Measurements from ENCODE around the gene EPHA2.

The EPHA2 gene

DNA sequence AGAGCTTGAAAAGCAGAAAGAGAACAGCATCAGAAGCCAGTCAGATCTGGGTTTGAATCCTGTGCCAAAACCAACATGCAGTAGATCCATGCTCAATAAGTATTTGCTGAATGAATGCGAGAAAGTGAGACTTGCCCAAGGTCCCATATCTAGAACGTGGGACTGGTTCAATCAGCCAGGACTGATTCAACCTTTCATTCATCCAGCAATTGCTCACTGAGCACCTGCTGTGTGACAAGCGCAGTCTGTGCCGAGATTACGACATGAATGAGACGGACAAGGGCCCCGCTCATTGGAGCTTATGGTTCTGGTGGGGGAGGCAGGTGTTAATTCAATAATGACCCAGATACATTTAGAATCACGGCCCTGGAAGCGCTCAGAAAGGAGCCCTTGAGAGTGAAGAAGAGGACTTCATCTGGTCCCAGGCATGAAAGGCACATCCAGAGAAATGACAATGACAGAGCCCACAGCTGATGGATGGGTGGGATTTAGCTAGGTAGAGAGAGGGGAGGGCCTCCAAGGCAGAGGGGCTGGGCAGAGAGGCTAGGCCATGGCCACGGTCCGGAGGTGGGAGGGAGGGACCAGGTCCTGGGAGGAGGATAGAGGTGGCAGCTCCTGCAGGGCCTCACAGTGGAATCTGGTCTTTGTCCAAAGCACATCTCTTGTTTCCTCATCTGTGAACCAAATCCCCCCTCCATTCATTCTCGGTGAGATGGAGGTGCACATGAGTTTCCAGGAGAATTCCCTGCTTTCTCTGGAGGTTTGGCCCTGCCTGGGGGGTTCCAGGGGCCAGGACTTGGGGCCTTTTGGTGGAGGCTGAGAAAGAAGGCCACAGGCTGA, 78.2 kb downstream of the EPHA2 start:
- Histone ChIP-seq H3K27ac (ENCODE audit: low read depth, low read length) (no peak overlapping the region), H3K4me1 (ENCODE audit: control insufficient read depth, insufficient read depth, low read length) (peaks cover 4% of the 10 kb centered on the region), H3K9ac (ENCODE audit: low read length) (no peak overlapping the region), H3K4me3 (ENCODE audit: low read length) (no peak overlapping the region), H3K36me3 (ENCODE audit: control insufficient read depth, insufficient read depth, low read length) (no peaks in the 10 kb centered on the region), H3K27me3 (ENCODE audit: control insufficient read depth, insufficient read depth, low read length) (peaks cover 5% of the 10 kb centered on the region)

- H3K27ac ChIP-seq (ENCODE audit: low read depth, low read length), result no peak overlapping the region
- H3K4me3 ChIP-seq (ENCODE audit: low read length), result no peak overlapping the region
- no peak overlapping the region for H3K9ac ChIP-seq (ENCODE audit: low read length)
- no peaks in the 10 kb centered on the region for H3K36me3 ChIP-seq (ENCODE audit: control insufficient read depth, insufficient read depth, low read length)
- peaks cover 5% of the 10 kb centered on the region for H3K27me3 ChIP-seq (ENCODE audit: control insufficient read depth, insufficient read depth, low read length)
- H3K4me1 ChIP-seq (ENCODE audit: control insufficient read depth, insufficient read depth, low read length), result peaks cover 4% of the 10 kb centered on the region
Observed at GRCh38 chr1:16076865-16077238, 79.0 kb downstream of the EPHA2 start.

DNA sequence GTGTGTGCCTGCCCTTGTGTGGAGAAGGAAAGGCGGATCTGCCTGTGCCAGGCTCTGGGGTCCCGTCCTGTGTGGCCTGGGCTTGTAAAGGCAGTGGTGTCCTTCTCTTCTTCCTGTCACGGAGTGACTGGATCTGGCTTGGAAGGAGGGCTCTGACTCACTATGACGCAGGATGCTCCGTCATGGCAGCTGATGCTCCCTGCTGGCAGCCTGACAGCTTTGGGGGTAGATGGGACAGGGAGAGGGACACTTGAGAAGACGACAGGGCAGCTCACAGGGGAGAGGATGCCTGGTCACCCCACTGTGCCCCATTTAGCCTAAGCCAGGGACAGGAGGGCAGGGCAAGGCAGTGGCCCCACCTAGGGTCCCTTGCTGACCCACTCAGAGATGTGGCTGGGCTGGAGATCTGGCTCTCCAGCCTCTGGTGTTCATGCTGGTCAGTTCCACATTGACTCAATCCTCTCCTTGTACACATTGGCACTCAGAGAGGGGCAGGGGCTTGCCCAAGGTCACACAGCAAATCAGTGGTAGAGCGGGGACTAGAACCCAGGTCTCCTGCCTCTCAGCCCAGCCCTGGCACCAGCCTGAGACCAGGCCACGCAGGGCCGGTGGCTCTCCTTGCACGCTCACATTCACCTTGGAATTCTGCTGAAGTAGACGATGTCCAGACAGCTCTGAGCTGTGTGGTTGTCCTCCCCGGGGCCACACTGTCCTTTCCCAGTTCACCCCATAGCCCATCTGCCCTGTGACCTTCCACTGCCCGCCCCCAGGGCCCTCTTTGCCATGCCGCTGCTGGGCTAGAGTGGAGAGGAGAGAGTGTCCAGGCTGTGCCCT, 79.6 kb downstream of the EPHA2 start:
- H3K4me1 ChIP-seq (ENCODE audit: control insufficient read depth, insufficient read depth, low read length), result peaks cover 4% of the 10 kb centered on the region
- no peak overlapping the region for H3K27ac ChIP-seq (ENCODE audit: low read depth, low read length)
- no peak overlapping the region for H3K9ac ChIP-seq (ENCODE audit: low read length)
- H3K36me3 ChIP-seq (ENCODE audit: control insufficient read depth, insufficient read depth, low read length), result no peaks in the 10 kb centered on the region
- H3K27me3 ChIP-seq (ENCODE audit: control insufficient read depth, insufficient read depth, low read length), result peaks cover 5% of the 10 kb centered on the region
- no peak overlapping the region for H3K4me3 ChIP-seq (ENCODE audit: low read length)

DNA sequence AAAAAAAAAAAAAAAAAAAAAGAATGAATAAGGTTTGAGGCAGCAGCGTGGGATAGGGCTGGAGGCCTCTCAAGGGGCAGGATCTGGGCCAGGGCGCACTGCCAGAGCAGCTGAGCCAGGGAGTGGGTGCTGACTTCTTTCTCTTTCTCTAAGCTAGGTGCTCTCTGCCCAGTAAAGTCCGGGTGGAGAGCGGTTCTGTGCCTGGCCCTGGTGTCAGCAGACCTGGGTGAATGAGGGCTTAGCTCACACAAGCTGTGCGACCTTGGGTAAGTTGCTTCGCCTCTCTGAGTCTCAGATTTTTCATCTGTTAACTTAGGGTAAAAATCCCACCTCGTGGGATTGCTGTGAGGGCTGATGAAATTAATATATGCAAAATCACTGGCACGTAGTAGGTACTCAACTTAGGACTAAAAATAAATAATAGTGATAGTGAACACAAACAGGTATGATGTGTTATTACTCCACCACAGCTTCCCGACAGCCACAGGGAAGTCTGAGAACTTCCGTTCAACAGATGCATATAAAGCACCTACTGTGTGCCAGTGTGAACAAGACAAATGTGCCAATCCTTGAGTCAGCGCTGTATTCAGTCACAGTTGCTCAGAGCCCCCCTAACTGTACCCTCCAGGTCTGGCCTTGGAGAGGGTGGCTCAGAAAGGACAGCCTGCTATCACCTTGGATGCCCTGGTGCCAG, 80.4 kb downstream of the EPHA2 start:
- Histone ChIP-seq H3K27me3 (ENCODE audit: control insufficient read depth, insufficient read depth, low read length) (peaks cover 5% of the 10 kb centered on the region), H3K27ac (ENCODE audit: low read depth, low read length) (no peak overlapping the region), H3K4me1 (ENCODE audit: control insufficient read depth, insufficient read depth, low read length) (peaks cover 4% of the 10 kb centered on the region), H3K9ac (ENCODE audit: low read length) (no peak overlapping the region), H3K36me3 (ENCODE audit: control insufficient read depth, insufficient read depth, low read length) (no peaks in the 10 kb centered on the region), H3K4me3 (ENCODE audit: low read length) (no peak overlapping the region)

All from rectal smooth muscle tissue (tissue), 1 donor.